HUES48 (cell line): Measurements from ENCODE around the gene SH3PXD2B.

Experiments
- H3K27ac ChIP-seq: one replicate; pipeline ENCODE4 v1.7.0; 2013; ENCODE audit warnings: low read depth, low read length, inconsistent platforms
- H3K27me3 ChIP-seq: 2 replicates; pipeline ENCODE4 v1.6.1; 2013; ENCODE audit warnings: mild to moderate bottlenecking, low read length; ENCODE audit not compliant: control insufficient read depth, insufficient read depth
- H3K36me3 ChIP-seq: 2 replicates; pipeline ENCODE4 v1.6.1; 2013; ENCODE audit warnings: low read length; ENCODE audit not compliant: control insufficient read depth, insufficient read depth
- H3K4me1 ChIP-seq: 2 replicates; pipeline ENCODE4 v1.6.1; 2013; ENCODE audit warnings: mild to moderate bottlenecking, low read length; ENCODE audit not compliant: control insufficient read depth, insufficient read depth
- H3K4me3 ChIP-seq: 2 replicates; pipeline ENCODE4 v1.5.1; 2013; ENCODE audit warnings: mild to moderate bottlenecking, low read depth, low read length
- H3K9ac ChIP-seq: 2 replicates; pipeline ENCODE4 v1.6.1; 2013; ENCODE audit warnings: mild to moderate bottlenecking, low read depth, low read length, moderate library complexity
- H3K9me3 ChIP-seq: 2 replicates; pipeline ENCODE4 v1.6.1; 2013; ENCODE audit warnings: low read length; ENCODE audit not compliant: control insufficient read depth, insufficient read depth

Gene SH3PXD2B

DNA sequence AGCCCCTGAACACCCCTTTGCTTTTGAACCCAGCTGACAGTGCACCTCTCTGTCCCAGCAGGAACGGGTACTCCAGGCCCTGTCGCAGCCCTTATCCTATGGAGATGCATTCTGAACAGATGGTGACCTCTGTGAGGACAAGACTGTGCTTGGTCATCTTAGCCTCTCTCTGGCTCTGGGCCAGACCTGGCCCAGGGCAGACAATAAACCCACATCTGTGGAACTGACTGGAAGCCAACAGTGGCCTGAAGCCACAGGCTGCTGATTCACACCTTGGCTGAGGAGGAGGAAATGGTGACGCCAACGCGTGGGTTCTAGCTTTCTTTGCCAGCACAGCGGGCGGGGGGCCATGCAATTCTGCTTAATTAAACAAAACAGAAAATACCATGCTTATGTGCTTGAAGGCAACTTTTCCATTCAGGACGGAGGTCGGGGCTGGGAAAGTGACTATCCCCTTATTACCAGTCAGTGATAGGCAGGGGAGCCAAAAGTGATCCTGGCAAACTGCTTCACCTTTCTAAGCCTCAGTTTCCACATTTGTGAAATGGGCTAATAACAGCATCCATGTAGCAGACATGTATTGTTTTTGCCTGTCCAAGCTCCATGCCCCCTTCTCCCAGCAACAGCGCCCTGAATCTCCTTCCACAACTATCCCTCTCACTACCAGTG is 10.8 kb downstream of the SH3PXD2B start:
- H3K9ac ChIP-seq: no peak overlapping the region
- H3K36me3 ChIP-seq: peaks cover 2% of the 10 kb centered on the region; the same call in 1 of the 2 replicates
- H3K4me1 ChIP-seq: peaks cover 9% of the 10 kb centered on the region; the same call in 1 of the 2 replicates
- H3K9me3 ChIP-seq: no peaks in the 10 kb centered on the region
- H3K27ac ChIP-seq: no peak overlapping the region
- H3K4me3 ChIP-seq: no peak overlapping the region
- no peaks in the 10 kb centered on the region for H3K27me3 ChIP-seq

DNA sequence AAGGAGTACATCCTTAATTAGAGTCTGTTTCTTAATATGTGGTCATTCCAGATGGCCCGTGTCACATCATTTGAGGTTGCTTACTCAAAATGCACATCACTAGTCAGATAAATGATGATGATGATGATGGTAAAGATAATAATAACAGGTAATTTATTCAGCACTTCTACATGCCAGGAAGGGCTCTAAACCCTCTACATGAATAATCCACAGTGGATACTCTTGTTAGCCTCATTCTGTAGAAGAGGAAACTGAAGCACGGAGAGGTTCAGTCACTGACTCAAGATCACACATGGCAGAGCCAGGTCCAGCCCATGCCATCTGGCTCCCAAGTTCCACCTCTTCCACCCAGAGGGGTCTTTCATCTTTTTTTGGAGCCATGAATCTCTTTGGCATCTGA is 11.7 kb downstream of the SH3PXD2B start:
- peaks cover 9% of the 10 kb centered on the region; the same call in 1 of the 2 replicates for H3K4me1 ChIP-seq
- peaks cover 2% of the 10 kb centered on the region; the same call in 1 of the 2 replicates for H3K36me3 ChIP-seq
- no peak overlapping the region for H3K9ac ChIP-seq
- H3K9me3 ChIP-seq: no peaks in the 10 kb centered on the region
- H3K27ac ChIP-seq: no peak overlapping the region
- no peaks in the 10 kb centered on the region for H3K27me3 ChIP-seq
- H3K4me3 ChIP-seq: no peak overlapping the region

DNA sequence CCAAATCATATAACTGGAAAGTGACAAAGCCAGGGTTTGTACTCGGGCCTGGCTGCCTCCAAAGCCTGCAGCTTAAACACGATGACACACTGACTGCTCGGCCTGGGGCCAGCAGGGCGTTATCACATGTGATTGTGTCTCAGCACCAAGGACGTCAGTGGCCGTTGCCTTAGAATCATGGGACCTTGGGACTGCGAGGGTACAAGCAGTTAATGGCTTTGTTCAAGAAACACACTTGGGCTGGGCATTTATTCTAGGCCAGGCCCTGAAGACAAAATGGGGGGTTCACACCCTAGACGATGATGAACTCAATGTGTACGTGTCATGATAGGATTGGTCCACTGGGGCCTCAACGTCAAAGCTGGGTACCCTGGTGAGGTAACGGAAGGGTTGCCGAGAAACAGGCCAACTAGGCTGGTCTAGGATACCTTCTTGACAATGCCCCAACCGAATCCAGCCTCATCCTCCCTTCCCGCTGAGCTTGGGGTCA is 13.0 kb downstream of the SH3PXD2B start:
- H3K4me3 ChIP-seq: no peak overlapping the region
- H3K4me1 ChIP-seq: peaks cover under 1% of the 10 kb centered on the region; the same call in 1 of the 2 replicates
- peaks cover 2% of the 10 kb centered on the region; the same call in 1 of the 2 replicates for H3K36me3 ChIP-seq
- H3K9ac ChIP-seq: no peak overlapping the region
- H3K9me3 ChIP-seq: no peaks in the 10 kb centered on the region
- no peaks in the 10 kb centered on the region for H3K27me3 ChIP-seq
- no peak overlapping the region for H3K27ac ChIP-seq

DNA sequence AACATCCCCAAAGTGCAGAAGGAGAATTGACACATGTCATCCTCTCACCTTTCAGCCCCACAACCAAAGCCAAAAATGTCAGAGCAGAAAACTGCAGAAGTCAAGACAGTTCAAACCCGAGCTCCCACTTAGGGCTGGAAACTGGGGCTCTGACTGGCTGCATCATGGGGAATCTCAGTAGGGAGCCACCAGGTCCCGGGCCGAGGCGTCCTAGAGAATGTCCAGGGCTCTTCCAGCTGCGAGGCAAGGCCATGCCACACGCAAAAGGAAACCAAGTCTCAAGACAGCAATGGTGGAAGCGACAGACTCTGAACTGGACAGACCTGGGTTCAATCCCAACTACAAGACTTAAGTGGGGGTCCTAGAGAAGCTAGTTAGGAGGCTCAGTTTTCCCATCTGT is 13.8 kb downstream of the SH3PXD2B start:
- Histone ChIP-seq H3K27me3 (no peaks in the 10 kb centered on the region), H3K9me3 (no peaks in the 10 kb centered on the region), H3K4me3 (no peak overlapping the region), H3K27ac (no peak overlapping the region), H3K4me1 (no peaks in the 10 kb centered on the region), H3K36me3 (peaks cover 5% of the 10 kb centered on the region; the same call in 1 of the 2 replicates), H3K9ac (no peak overlapping the region)

DNA sequence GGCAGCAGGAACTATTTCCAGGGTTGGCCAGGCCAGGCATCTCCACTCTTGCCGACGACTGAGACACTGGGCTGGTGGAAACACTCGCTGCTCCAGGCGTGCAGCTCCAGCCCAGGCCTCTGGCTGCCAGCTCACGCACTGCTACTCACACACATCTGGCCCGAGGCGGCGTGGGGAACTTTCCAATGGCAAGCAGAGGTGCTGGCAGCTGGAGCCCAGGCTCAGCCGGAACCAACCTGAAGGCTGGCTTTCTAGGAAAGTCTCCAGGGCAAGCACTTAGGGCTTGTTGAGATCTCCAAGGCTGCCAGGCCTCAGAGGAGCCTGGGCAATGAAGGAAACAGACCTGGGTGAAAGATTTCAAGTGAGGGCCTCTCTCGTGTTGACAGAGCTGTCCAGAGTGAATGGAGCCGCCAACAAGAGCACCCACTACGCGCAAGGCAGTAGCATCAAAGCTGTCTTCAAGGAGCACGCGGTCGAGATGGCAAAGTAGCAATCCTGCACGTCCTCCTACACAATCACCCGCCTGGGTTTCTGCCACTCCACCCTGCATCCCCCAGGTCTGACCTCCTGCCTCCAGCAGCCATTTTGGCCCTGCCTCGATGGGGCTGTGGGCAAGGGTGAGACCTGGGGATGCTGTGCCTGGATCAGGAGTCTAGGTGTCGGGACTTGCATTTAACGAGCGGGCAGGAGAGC is 14.4 kb downstream of the SH3PXD2B start:
- Histone ChIP-seq H3K9ac (no peak overlapping the region), H3K4me3 (no peak overlapping the region), H3K9me3 (no peaks in the 10 kb centered on the region), H3K27me3 (no peaks in the 10 kb centered on the region), H3K36me3 (peaks cover 5% of the 10 kb centered on the region; the same call in 1 of the 2 replicates), H3K27ac (no peak overlapping the region), H3K4me1 (no peaks in the 10 kb centered on the region)

DNA sequence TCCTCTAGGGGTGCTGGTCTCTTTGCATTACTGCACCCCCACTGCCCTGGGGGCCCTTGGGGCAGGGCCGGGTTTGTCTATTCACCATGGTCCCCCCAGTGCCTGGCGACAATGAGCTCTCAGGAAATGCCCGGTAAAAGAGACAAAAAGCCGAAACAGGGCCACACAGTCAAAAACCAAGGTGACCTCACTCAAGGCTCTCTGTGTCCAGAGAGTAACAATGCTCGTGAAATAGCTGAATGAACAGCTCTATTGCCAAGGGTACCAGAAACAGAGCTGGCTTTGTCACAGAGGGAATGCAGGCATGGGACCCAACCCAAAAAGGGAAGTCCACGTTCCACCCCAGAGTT is 16.0 kb downstream of the SH3PXD2B start:
- H3K9ac ChIP-seq: no peak overlapping the region
- H3K4me3 ChIP-seq: no peak overlapping the region
- H3K36me3 ChIP-seq: peaks cover 5% of the 10 kb centered on the region; the same call in 1 of the 2 replicates
- H3K4me1 ChIP-seq: no peaks in the 10 kb centered on the region
- no peaks in the 10 kb centered on the region for H3K27me3 ChIP-seq
- H3K9me3 ChIP-seq: no peaks in the 10 kb centered on the region
- peak overlapping the region; percentile 27 for H3K27ac ChIP-seq

DNA sequence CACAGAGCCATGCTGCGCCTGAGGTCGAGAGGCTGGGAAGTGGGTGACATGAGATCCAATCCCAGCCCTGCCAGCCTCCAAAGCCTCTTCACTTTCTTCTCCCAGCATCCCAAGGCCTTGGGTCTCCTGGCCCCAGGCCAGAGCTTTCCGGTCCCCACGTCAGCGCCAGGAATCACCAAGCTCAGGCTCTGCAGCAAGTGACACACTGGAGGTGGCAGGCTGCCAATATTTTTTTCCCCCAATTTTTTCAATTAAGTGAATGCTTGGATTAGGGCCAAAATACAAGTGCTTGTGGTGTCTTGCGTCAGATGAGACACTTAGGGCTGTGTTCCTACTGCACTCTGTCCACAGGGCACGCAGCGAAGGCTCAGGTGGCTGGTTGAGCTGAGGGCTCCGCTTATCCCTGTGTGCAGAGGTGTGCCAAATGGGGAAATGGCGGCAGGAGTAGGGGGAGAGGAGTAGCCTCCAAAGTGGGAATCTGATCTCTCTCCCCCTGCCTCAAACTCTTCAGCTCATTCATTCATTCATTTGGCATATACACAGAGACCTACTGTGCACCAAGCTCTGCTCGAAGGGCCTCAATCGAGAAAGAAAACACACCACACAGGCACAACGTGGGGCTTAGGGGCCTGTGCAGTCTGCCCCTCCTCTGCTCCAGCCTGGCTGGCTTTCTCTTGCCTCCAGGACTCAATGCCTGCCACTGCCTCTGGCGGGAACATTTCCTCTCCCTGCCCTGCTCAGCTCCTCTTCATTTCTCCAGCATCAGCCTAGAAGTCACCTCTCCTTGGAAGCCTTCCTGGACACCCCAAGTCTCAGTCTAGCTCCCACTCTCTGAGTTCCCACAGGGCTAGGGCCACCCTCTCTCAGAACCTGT is 16.6 kb downstream of the SH3PXD2B start:
- Histone ChIP-seq H3K27me3 (no peaks in the 10 kb centered on the region), H3K27ac (peak overlapping the region; percentile 27), H3K36me3 (peaks cover 5% of the 10 kb centered on the region; the same call in 1 of the 2 replicates), H3K9me3 (no peaks in the 10 kb centered on the region), H3K4me1 (no peaks in the 10 kb centered on the region), H3K4me3 (no peak overlapping the region), H3K9ac (no peak overlapping the region)

DNA sequence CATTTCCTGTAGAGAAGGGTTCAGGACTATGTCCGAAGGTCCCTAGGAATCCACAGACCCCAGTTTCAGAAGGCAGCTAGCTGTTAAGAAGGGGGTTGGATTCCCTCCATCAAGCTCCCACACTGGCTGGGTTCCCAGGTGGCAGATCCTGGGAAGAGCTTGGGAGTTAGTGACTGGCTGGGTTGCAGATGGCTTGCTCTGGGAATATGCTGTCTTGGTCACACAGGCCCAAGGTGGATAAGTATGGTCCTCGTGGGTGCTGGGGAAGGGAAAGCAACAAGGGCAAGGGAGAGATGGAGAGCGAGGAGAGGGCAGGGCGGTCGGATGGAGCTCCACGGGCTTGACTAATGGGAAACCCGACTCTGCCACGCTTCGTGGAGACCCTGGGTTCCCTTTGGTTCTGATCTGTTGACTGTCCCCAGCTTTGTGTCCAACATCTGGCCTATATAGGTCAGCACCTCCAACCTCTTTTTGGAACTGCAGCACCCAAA is 17.4 kb downstream of the SH3PXD2B start:
- Histone ChIP-seq H3K36me3 (peaks cover 3% of the 10 kb centered on the region; the same call in 1 of the 2 replicates), H3K9me3 (no peaks in the 10 kb centered on the region), H3K4me3 (no peak overlapping the region), H3K27me3 (no peaks in the 10 kb centered on the region), H3K9ac (no peak overlapping the region), H3K27ac (no peak overlapping the region), H3K4me1 (no peaks in the 10 kb centered on the region)

DNA sequence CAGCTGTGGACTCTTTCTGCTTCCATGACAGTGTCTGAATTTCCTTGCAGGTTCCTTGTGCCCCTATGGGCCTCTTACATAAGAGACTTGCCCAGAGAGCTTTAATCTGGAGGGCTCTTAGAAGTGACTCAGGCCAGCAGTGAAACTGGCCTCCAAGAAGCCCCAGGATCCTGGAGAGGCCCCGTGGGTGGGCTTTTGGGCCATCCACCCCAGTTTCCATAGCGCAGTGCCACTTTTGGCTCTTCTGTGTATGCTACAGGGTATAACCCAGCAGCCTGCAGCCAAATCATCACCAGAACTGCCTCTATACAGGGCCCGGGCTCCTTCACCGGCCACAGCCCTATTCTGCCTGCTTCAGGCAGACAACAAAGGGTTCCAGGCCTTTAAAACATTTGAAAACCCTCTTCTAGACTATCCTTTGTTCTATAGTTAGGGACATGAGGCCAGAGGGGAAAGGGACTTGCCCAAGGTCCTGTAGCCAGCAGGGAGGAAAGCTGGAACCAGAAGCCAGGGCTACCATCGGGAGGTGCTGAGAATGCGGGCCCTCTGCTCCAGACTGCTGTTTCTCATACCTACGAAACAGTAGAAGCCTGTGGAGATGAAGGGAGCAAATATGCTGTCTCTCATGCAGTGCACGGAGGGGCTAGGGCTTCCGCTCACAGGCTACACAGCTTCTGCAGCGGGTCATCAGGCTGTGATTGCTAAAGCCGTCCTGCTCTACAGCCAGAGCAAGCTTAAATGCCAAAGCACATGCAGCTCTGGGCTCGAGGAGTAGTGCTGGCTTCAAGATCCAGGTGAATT is 18.0 kb downstream of the SH3PXD2B start:
- Histone ChIP-seq H3K9ac (no peak overlapping the region), H3K36me3 (0 out of 2 replicates have a peak, but pooled peaks cover 3% of the 10 kb centered on the region), H3K4me3 (no peak overlapping the region), H3K27ac (no peak overlapping the region), H3K9me3 (no peaks in the 10 kb centered on the region), H3K4me1 (no peaks in the 10 kb centered on the region), H3K27me3 (no peaks in the 10 kb centered on the region)
